H9 (cell line): ENCODE results near the gene SLC26A6. TPM values are rescaled to one million over a fixed set of nuclear protein-coding genes. Genes with fewer than 3 reads are reported as not detected.

ENCODE experiments used
- DNase-seq: peaks from one replicate; pipeline ENCODE4 v3.0.0-alpha.2; 2017
- H2AFZ ChIP-seq: one replicate; pipeline ENCODE4 v1.6.1; 2013; ENCODE audit warnings: mild to moderate bottlenecking, low read length, control low read depth, moderate library complexity
- H2AK5ac ChIP-seq: 2 replicates; pipeline ENCODE4 v1.6.1; 2013; ENCODE audit warnings: low read length, control low read depth, mixed read lengths; ENCODE audit not compliant: insufficient read length
- H2BK120ac ChIP-seq: one replicate; pipeline ENCODE4 v1.6.1; 2013; ENCODE audit warnings: low read depth, mild to moderate bottlenecking, low read length, control low read depth, inconsistent platforms; ENCODE audit not compliant: poor library complexity, severe bottlenecking
- H2BK12ac ChIP-seq: 2 replicates; pipeline ENCODE4 v1.6.1; 2013; ENCODE audit warnings: low read length, control low read depth, mixed read lengths, low read depth; ENCODE audit not compliant: insufficient read length
- H2BK15ac ChIP-seq: 2 replicates; pipeline ENCODE4 v1.6.1; 2013; ENCODE audit warnings: low read depth, low read length, control low read depth
- H2BK20ac ChIP-seq: one replicate; pipeline ENCODE4 v1.6.1; 2013; ENCODE audit warnings: low read depth, mild to moderate bottlenecking, low read length, control low read depth, inconsistent platforms; ENCODE audit not compliant: poor library complexity, severe bottlenecking
- H2BK5ac ChIP-seq: 2 replicates; pipeline ENCODE4 v1.6.1; 2013; ENCODE audit warnings: low read length, control low read depth, mixed read lengths; ENCODE audit not compliant: insufficient read length
- H3K14ac ChIP-seq: 2 replicates; pipeline ENCODE4 v1.6.1; 2013; ENCODE audit warnings: low read length, control low read depth; ENCODE audit not compliant: insufficient read depth
- H3K18ac ChIP-seq: 2 replicates; pipeline ENCODE4 v1.6.1; 2013; ENCODE audit warnings: low read depth, mild to moderate bottlenecking, mixed read lengths, low read length, control low read depth; ENCODE audit not compliant: insufficient read length
- H3K23ac ChIP-seq: 2 replicates; pipeline ENCODE4 v1.6.1; 2013; ENCODE audit warnings: low read length, control low read depth, mixed read lengths, low read depth; ENCODE audit not compliant: insufficient read length
- H3K23me2 ChIP-seq: 2 replicates; pipeline ENCODE4 v1.6.1; 2013; ENCODE audit warnings: low read depth, mild to moderate bottlenecking, mixed read lengths, low read length, control low read depth; ENCODE audit not compliant: insufficient read length, poor library complexity, severe bottlenecking
- H3K27ac ChIP-seq: 2 replicates; pipeline ENCODE4 v1.5.1; 2013; ENCODE audit warnings: low read length, control low read depth, mixed read lengths, low read depth; ENCODE audit not compliant: insufficient read length
- H3K27me3 ChIP-seq: 2 replicates; pipeline ENCODE4 v1.6.1; 2013; ENCODE audit warnings: low read length, control low read depth, inconsistent platforms; ENCODE audit not compliant: insufficient read depth
- H3K4ac ChIP-seq: 2 replicates; pipeline ENCODE4 v1.6.1; 2013; ENCODE audit warnings: low read depth, mild to moderate bottlenecking, control low read depth, inconsistent platforms, low read length, moderate library complexity
- H3K4me1 ChIP-seq: 2 replicates; pipeline ENCODE4 v1.6.1; 2013; ENCODE audit warnings: low read length, control low read depth, inconsistent platforms; ENCODE audit not compliant: insufficient read depth
- H3K4me2 ChIP-seq: 2 replicates; pipeline ENCODE4 v1.6.1; 2013; ENCODE audit warnings: low read length, control low read depth, mixed read lengths; ENCODE audit not compliant: insufficient read length, insufficient read depth
- H3K56ac ChIP-seq: 2 replicates; pipeline ENCODE4 v1.6.1; 2013; ENCODE audit warnings: low read depth, mild to moderate bottlenecking, mixed read lengths, low read length, control low read depth; ENCODE audit not compliant: insufficient read length
- H3K79me1 ChIP-seq: 2 replicates; pipeline ENCODE4 v1.6.1; 2013; ENCODE audit warnings: low read depth, mild to moderate bottlenecking, moderate library complexity, low read length, control low read depth, inconsistent platforms; ENCODE audit not compliant: insufficient read depth, poor library complexity, severe bottlenecking
- H3K79me2 ChIP-seq: 2 replicates; pipeline ENCODE4 v1.6.1; 2013; ENCODE audit warnings: low read length, control low read depth, inconsistent platforms; ENCODE audit not compliant: insufficient read depth
- H3K9ac ChIP-seq: 2 replicates; pipeline ENCODE4 v1.6.1; 2013; ENCODE audit warnings: low read length, control low read depth, mixed read lengths; ENCODE audit not compliant: insufficient read length; ENCODE audit errors: extremely low read depth
- H3K9me3 ChIP-seq: one replicate; pipeline ENCODE4 v1.6.1; 2013; ENCODE audit warnings: low read depth, low read length, inconsistent platforms; ENCODE audit not compliant: control insufficient read depth
- H3T11ph ChIP-seq: one replicate; pipeline ENCODE4 v1.6.1; 2013; ENCODE audit warnings: mild to moderate bottlenecking, low read length, control low read depth, inconsistent platforms
- H4K20me1 ChIP-seq: one replicate; pipeline ENCODE4 v1.6.1; 2013; ENCODE audit not compliant: control insufficient read depth, insufficient read length, insufficient read depth
- H4K5ac ChIP-seq: 2 replicates; pipeline ENCODE4 v1.6.1; 2013; ENCODE audit warnings: low read depth, mild to moderate bottlenecking, mixed read lengths, low read length, control low read depth; ENCODE audit not compliant: insufficient read length
- H4K8ac ChIP-seq: replicated peaks from 2 replicates; pipeline ENCODE4 v1.6.1; 2013; ENCODE audit warnings: low read length, control low read depth, mixed read lengths, low read depth; ENCODE audit not compliant: insufficient read length
- H4K91ac ChIP-seq: 2 replicates; pipeline ENCODE4 v1.6.1; 2013; ENCODE audit warnings: low read depth, mild to moderate bottlenecking, moderate library complexity, mixed read lengths, low read length, control low read depth; ENCODE audit not compliant: insufficient read length
- H3K27ac Mint-ChIP-seq, 3 experiments: 2 replicates in 2 of 3; 3 replicates in 1 of 3; pipeline ENCODE4 v1.8.0; 2020 to 2021; ENCODE audit warnings: mixed read lengths in 3 of 3, mild to moderate bottlenecking in 1 of 3, moderate library complexity in 1 of 3
- H3K27me3 Mint-ChIP-seq: 2 replicates; pipeline ENCODE4 v1.8.0; 2021; ENCODE audit warnings: low read depth, mild to moderate bottlenecking, moderate library complexity, mixed read lengths
- H3K36me3 Mint-ChIP-seq, 3 experiments: 2 replicates in 2 of 3; 3 replicates in 1 of 3; pipeline ENCODE4 v1.8.0; 2020 to 2021; ENCODE audit warnings: low read depth in 3 of 3, mixed read lengths in 3 of 3; ENCODE audit not compliant: insufficient read depth in 1 of 3
- H3K4me1 Mint-ChIP-seq, 2 experiments: 2 replicates each; pipeline ENCODE4 v1.8.0; 2020; ENCODE audit warnings: mixed read lengths in 2 of 2
- H3K4me3 Mint-ChIP-seq, 2 experiments: 2 replicates in 1 of 2; 3 replicates in 1 of 2; pipeline ENCODE4 v1.8.0; 2020 to 2021; ENCODE audit warnings: mild to moderate bottlenecking in 2 of 2, mixed read lengths in 2 of 2, moderate library complexity in 1 of 2
- H3K9me3 Mint-ChIP-seq, 2 experiments: 2 replicates in 1 of 2; 3 replicates in 1 of 2; pipeline ENCODE4 v1.8.0; 2020; ENCODE audit warnings: mild to moderate bottlenecking in 2 of 2, mixed read lengths in 2 of 2, moderate library complexity in 1 of 2
- CTCF ChIP-seq: fragments of 200-600 bp; sonication (generic); conservative IDR thresholded peaks from 3 replicates; pipeline ENCODE4 v1.8.0; 2021; ENCODE audit warnings: antibody characterized with exemption, mild to moderate bottlenecking
- WGBS: extraction: QIAGEN DNeasy Blood & Tissue Kit; methylation state at CpG from one replicate; pipeline ENCODE4 v1.1.7; 2013; ENCODE audit warnings: missing lambda C conversion rate, low lambda C conversion rate, mixed read lengths; ENCODE audit not compliant: insufficient read length; ENCODE audit errors: extremely low coverage; 5-methylcytosine and 5-hydroxymethylcytosine counted together
- total RNA-seq: library from RNA; stranded (reverse); gene quantifications from 2 replicates; pipeline ENCODE4 v1.2.1, GENCODE V29; 2021

SLC26A6 gene
- total RNA-seq, 1 experiment from 2014 or later = 61.3 TPM

- TF ChIP-seq CTCF = no peak
- Histone ChIP-seq H3K79me1 (no peaks in the 10 kb centered on the region), H4K20me1 (peaks cover 2% of the 10 kb centered on the region), H2BK20ac (no peak overlapping the region), H3K23ac (no peak overlapping the region), H3K23me2 (peaks cover 3% of the 10 kb centered on the region), H3K4me2 (no peak overlapping the region), H3K27ac (no peak overlapping the region), H4K91ac (no peak overlapping the region), H3K4me1 (no peaks in the 10 kb centered on the region; the same call in 1 of the 2 replicates), H2BK120ac (no peak overlapping the region), H3K9ac (no peak overlapping the region), H4K8ac (no peak overlapping the region), H3K4ac (no peak overlapping the region), H3K9me3 (no peaks in the 10 kb centered on the region), H3K79me2 (no peaks in the 10 kb centered on the region), H4K5ac (no peak overlapping the region), H2BK15ac (no peak overlapping the region), H3K18ac (no peak overlapping the region), H3T11ph (no peak overlapping the region), H2BK5ac (no peak overlapping the region), H3K27me3 (no peaks in the 10 kb centered on the region), H3K14ac (no peak overlapping the region), H2AK5ac (no peak overlapping the region), H3K56ac (no peak overlapping the region), H2BK12ac (no peak overlapping the region), H2AFZ (no peak overlapping the region)
- peaks cover 29 to 52% (median 45%) of the 10 kb centered on the region in 3 experiments; a peak in 6 of 7 replicates for H3K36me3 Mint-ChIP-seq
- no peaks in the 10 kb centered on the region for H3K9me3 Mint-ChIP-seq
- peaks cover 2% of the 10 kb centered on the region; the same call in 1 of the 2 replicates for H3K27me3 Mint-ChIP-seq
- H3K27ac Mint-ChIP-seq = peak overlapping the region in 2 of 3 experiments; percentile 70 to 78; a peak in 2 of 7 replicates
- peaks cover 4 to 13% of the 10 kb centered on the region in 2 experiments for H3K4me1 Mint-ChIP-seq
- H3K4me3 Mint-ChIP-seq = no peak overlapping the region; a peak in 1 of 5 replicates
- WGBS = no CpG with 5 or more reads among the region's 15 CpGs
- no peak for DNase-seq
Measured at GRCh38 chr3:48652923-48653715, 17.9 kb upstream of the SLC26A6 start.
